ENCODE measurements around the gene SUMF1.

SUMF1 gene

DNA sequence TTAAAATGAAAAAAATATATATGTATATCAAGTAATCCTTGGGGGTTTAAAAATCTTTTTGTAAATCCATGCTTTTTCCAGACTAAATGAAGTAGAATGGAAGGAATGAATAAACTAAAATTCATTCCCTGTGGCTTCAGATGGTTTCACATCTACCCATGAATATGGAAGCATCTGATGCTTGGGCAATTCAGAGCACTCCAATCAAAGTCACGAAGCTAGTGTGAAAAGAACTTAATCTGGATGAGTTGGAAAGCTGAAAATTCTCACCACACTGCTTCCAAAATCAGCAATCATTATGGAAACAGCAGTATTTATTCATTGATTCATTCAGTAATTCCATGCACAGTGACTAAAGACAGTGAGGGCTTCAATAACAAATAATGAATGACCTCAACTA lies 55.2 kb downstream of the SUMF1 start:
- Histone ChIP-seq H3K18ac (ENCODE audit: low read length) (no peak overlapping the region), H3K79me1 (ENCODE audit: low read length) (no peaks in the 10 kb centered on the region), H4K12ac (ENCODE audit: low read depth, low read length) (no peak overlapping the region), H3K14ac (ENCODE audit: low read length) (no peak overlapping the region), H3K4me3 (ENCODE audit: low read depth, low read length) (no peak overlapping the region), H2BK5ac (ENCODE audit: low read depth, low read length, poor library complexity) (no peak overlapping the region), H2BK12ac (ENCODE audit: low read length) (no peak overlapping the region), H3K4ac (ENCODE audit: low read depth, low read length) (no peak overlapping the region), H3K27me3 (ENCODE audit: insufficient read depth, low read length) (no peaks in the 10 kb centered on the region), H2BK120ac (ENCODE audit: insufficient read depth, low read length, poor library complexity) (no peak overlapping the region), H3K27ac (ENCODE audit: low read depth, low read length) (no peak overlapping the region), H3K4me2 (ENCODE audit: low read length) (no peak overlapping the region), H4K91ac (ENCODE audit: low read depth, low read length) (no peak overlapping the region), H2AK5ac (ENCODE audit: low read length) (no peak overlapping the region), H3K9me3 (ENCODE audit: insufficient read depth, low read depth, low read length) (no peaks in the 10 kb centered on the region), H2AFZ (ENCODE audit: insufficient read depth, low read length, poor library complexity) (no peak overlapping the region), H3K36me3 (ENCODE audit: control insufficient read depth in 1 of 2, insufficient read depth in 2 of 2, low read length in 2 of 2) (peaks cover 0 to under 1% of the 10 kb centered on the region in 2 experiments), H3K9ac (ENCODE audit: low read length) (no peak overlapping the region), H3K23ac (ENCODE audit: low read length) (no peak overlapping the region), H3K4me1 (ENCODE audit: control insufficient read depth in 1 of 2, insufficient read depth in 2 of 2, low read length in 2 of 2) (no peaks in the 10 kb centered on the region), H4K8ac (ENCODE audit: low read depth, low read length) (no peak overlapping the region), H3K79me2 (ENCODE audit: control insufficient read depth, insufficient read depth, low read length, poor library complexity) (no peaks in the 10 kb centered on the region)
- WGBS (ENCODE audit: extremely low coverage, insufficient coverage, insufficient read length) = no CpG with 5 or more reads among the region's 1 CpG
- DNase-seq = no peak

DNA sequence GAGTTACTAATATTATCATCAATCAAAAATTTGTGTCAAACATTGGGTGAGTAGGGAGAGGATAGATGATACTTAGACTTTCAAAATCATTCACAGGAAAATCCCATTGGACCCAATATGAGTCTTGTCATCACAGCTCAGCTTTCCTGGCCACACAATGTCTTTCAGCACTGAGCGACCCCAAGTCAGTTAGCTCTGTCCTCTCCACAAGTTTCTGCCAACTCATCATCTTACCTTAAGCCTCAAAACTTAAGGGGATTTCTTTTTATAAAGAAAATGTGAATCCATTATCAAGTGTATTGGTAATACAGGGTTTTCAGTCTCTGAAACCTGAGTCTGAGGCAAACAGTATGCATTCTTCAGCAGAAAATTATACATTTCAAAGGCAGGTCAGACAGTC lies 55.8 kb downstream of the SUMF1 start:
- Histone ChIP-seq H3K79me2 (ENCODE audit: control insufficient read depth, insufficient read depth, low read length, poor library complexity) (no peaks in the 10 kb centered on the region), H4K12ac (ENCODE audit: low read depth, low read length) (no peak overlapping the region), H2AFZ (ENCODE audit: insufficient read depth, low read length, poor library complexity) (no peak overlapping the region), H3K27ac (ENCODE audit: low read depth, low read length) (no peak overlapping the region), H3K4me1 (ENCODE audit: control insufficient read depth in 1 of 2, insufficient read depth in 2 of 2, low read length in 2 of 2) (no peaks in the 10 kb centered on the region), H3K27me3 (ENCODE audit: insufficient read depth, low read length) (no peaks in the 10 kb centered on the region), H3K79me1 (ENCODE audit: low read length) (no peaks in the 10 kb centered on the region), H4K8ac (ENCODE audit: low read depth, low read length) (no peak overlapping the region), H3K18ac (ENCODE audit: low read length) (no peak overlapping the region), H3K4ac (ENCODE audit: low read depth, low read length) (no peak overlapping the region), H3K4me2 (ENCODE audit: low read length) (no peak overlapping the region), H2BK120ac (ENCODE audit: insufficient read depth, low read length, poor library complexity) (no peak overlapping the region), H3K4me3 (ENCODE audit: low read depth, low read length) (no peak overlapping the region), H3K14ac (ENCODE audit: low read length) (no peak overlapping the region), H4K91ac (ENCODE audit: low read depth, low read length) (no peak overlapping the region), H3K36me3 (ENCODE audit: control insufficient read depth in 1 of 2, insufficient read depth in 2 of 2, low read length in 2 of 2) (no peaks in the 10 kb centered on the region), H2BK12ac (ENCODE audit: low read length) (no peak overlapping the region), H2BK5ac (ENCODE audit: low read depth, low read length, poor library complexity) (no peak overlapping the region), H3K9me3 (ENCODE audit: insufficient read depth, low read depth, low read length) (no peaks in the 10 kb centered on the region), H3K9ac (ENCODE audit: low read length) (no peak overlapping the region), H3K23ac (ENCODE audit: low read length) (no peak overlapping the region), H2AK5ac (ENCODE audit: low read length) (no peak overlapping the region)
- WGBS (ENCODE audit: extremely low coverage, insufficient coverage, insufficient read length) = no CpG with 5 or more reads among the region's 1 CpG
- DNase-seq = no peak

DNA sequence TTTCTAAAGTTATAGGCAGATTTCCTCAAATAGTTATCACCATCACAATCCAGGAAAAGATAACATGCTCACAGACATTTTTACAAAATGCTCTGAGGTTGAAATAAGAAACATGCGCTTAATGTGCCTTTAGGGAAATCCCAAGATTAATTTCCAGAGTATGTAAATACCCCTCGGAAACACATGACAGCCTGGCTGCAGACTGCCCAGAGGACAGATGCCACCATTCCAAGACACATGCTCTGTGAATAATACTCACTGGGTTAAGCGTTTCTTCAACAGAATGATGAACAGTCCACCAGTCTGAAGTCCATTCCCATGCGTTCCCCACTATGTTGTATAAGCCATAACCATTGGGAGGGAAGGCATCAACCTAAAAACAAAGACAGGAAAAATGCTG lies 56.5 kb downstream of the SUMF1 start:
- no peak overlapping the region for H4K91ac ChIP-seq (ENCODE audit: low read depth, low read length)
- H3K4ac ChIP-seq (ENCODE audit: low read depth, low read length) = no peak overlapping the region
- no peak overlapping the region for H2BK5ac ChIP-seq (ENCODE audit: low read depth, low read length, poor library complexity)
- no peak overlapping the region for H3K4me3 ChIP-seq (ENCODE audit: low read depth, low read length)
- H3K23ac ChIP-seq (ENCODE audit: low read length) = no peak overlapping the region
- no peaks in the 10 kb centered on the region for H3K36me3 ChIP-seq (ENCODE audit: control insufficient read depth in 1 of 2, insufficient read depth in 2 of 2, low read length in 2 of 2)
- no peak overlapping the region for H3K27ac ChIP-seq (ENCODE audit: low read depth, low read length)
- no peak overlapping the region for H3K9ac ChIP-seq (ENCODE audit: low read length)
- H4K12ac ChIP-seq (ENCODE audit: low read depth, low read length) = no peak overlapping the region
- H3K14ac ChIP-seq (ENCODE audit: low read length) = no peak overlapping the region
- no CpG with 5 or more reads among the region's 4 CpGs for WGBS (ENCODE audit: extremely low coverage, insufficient coverage, insufficient read length)
- no peaks in the 10 kb centered on the region for H3K79me1 ChIP-seq (ENCODE audit: low read length)
- H3K9me3 ChIP-seq (ENCODE audit: insufficient read depth, low read depth, low read length) = no peaks in the 10 kb centered on the region
- no peak overlapping the region for H2BK12ac ChIP-seq (ENCODE audit: low read length)
- no peak overlapping the region for H4K8ac ChIP-seq (ENCODE audit: low read depth, low read length)
- H3K4me2 ChIP-seq (ENCODE audit: low read length) = no peak overlapping the region
- no peaks in the 10 kb centered on the region for H3K27me3 ChIP-seq (ENCODE audit: insufficient read depth, low read length)
- no peak overlapping the region for H3K18ac ChIP-seq (ENCODE audit: low read length)
- no peak overlapping the region for H2BK120ac ChIP-seq (ENCODE audit: insufficient read depth, low read length, poor library complexity)
- H2AFZ ChIP-seq (ENCODE audit: insufficient read depth, low read length, poor library complexity) = no peak overlapping the region
- no peak for DNase-seq
- H3K79me2 ChIP-seq (ENCODE audit: control insufficient read depth, insufficient read depth, low read length, poor library complexity) = no peaks in the 10 kb centered on the region
- H3K4me1 ChIP-seq (ENCODE audit: control insufficient read depth in 1 of 2, insufficient read depth in 2 of 2, low read length in 2 of 2) = no peaks in the 10 kb centered on the region
- H2AK5ac ChIP-seq (ENCODE audit: low read length) = no peak overlapping the region

DNA sequence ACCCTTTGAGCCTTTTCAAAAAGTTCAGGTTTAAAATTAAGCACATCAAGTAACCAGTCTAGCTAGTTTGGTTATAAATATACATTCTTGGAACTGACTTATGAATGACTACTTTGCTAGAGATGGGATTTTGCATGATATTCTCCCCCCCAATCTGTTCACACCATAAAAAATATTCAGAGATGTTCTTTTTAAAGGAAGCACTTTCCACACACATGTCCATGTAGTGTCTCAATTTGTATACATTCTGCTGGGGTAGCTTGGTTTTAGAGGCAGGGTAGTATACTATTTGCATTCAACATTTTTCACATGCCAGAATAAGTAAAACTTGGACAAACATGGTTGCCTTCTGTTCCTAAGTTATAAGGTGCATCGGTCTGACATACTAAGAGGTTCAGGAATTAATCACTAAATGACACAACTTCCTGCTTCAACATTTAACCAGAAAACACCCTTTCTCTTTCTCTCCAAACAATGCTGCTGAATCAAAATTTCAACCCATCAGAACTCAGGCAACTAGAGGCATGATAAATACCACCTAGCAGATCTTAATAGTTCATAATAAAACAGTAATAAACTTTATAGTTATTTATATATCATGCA lies 57.0 kb downstream of the SUMF1 start:
- no peaks in the 10 kb centered on the region for H3K36me3 ChIP-seq (ENCODE audit: control insufficient read depth in 1 of 2, insufficient read depth in 2 of 2, low read length in 2 of 2)
- H3K79me1 ChIP-seq (ENCODE audit: low read length) = no peaks in the 10 kb centered on the region
- H4K91ac ChIP-seq (ENCODE audit: low read depth, low read length) = no peak overlapping the region
- H3K4ac ChIP-seq (ENCODE audit: low read depth, low read length) = no peak overlapping the region
- no peaks in the 10 kb centered on the region for H3K79me2 ChIP-seq (ENCODE audit: control insufficient read depth, insufficient read depth, low read length, poor library complexity)
- no peak overlapping the region for H3K23ac ChIP-seq (ENCODE audit: low read length)
- H4K12ac ChIP-seq (ENCODE audit: low read depth, low read length) = no peak overlapping the region
- H3K27me3 ChIP-seq (ENCODE audit: insufficient read depth, low read length) = no peaks in the 10 kb centered on the region
- H3K4me1 ChIP-seq (ENCODE audit: control insufficient read depth in 1 of 2, insufficient read depth in 2 of 2, low read length in 2 of 2) = no peaks in the 10 kb centered on the region
- no peak overlapping the region for H3K4me2 ChIP-seq (ENCODE audit: low read length)
- H2AK5ac ChIP-seq (ENCODE audit: low read length) = no peak overlapping the region
- no peak overlapping the region for H2BK5ac ChIP-seq (ENCODE audit: low read depth, low read length, poor library complexity)
- no peak overlapping the region for H2BK120ac ChIP-seq (ENCODE audit: insufficient read depth, low read length, poor library complexity)
- H3K14ac ChIP-seq (ENCODE audit: low read length) = no peak overlapping the region
- no peak overlapping the region for H2BK12ac ChIP-seq (ENCODE audit: low read length)
- no peak overlapping the region for H4K8ac ChIP-seq (ENCODE audit: low read depth, low read length)
- WGBS (ENCODE audit: extremely low coverage, insufficient coverage, insufficient read length) = no CpG with 5 or more reads among the region's 1 CpG
- H3K9me3 ChIP-seq (ENCODE audit: insufficient read depth, low read depth, low read length) = no peaks in the 10 kb centered on the region
- H3K4me3 ChIP-seq (ENCODE audit: low read depth, low read length) = no peak overlapping the region
- no peak overlapping the region for H3K18ac ChIP-seq (ENCODE audit: low read length)
- no peak overlapping the region for H3K27ac ChIP-seq (ENCODE audit: low read depth, low read length)
- no peak for DNase-seq
- H3K9ac ChIP-seq (ENCODE audit: low read length) = no peak overlapping the region
- no peak overlapping the region for H2AFZ ChIP-seq (ENCODE audit: insufficient read depth, low read length, poor library complexity)

Data from trophoblast cell (in vitro differentiated cells and primary cell).